Islet of Langerhans (tissue), 1 donor: Measurements from ENCODE around the gene HSD17B14.
A peak's percentile ranks its signal among the peaks of the same experiment; 100 is the strongest.

Source experiments
- FAIRE-seq: peaks from one replicate; lab custom pipeline; 2011; peaks lifted over from hg19 to GRCh38; lab: Jason Lieb, UNC

Gene HSD17B14

DNA sequence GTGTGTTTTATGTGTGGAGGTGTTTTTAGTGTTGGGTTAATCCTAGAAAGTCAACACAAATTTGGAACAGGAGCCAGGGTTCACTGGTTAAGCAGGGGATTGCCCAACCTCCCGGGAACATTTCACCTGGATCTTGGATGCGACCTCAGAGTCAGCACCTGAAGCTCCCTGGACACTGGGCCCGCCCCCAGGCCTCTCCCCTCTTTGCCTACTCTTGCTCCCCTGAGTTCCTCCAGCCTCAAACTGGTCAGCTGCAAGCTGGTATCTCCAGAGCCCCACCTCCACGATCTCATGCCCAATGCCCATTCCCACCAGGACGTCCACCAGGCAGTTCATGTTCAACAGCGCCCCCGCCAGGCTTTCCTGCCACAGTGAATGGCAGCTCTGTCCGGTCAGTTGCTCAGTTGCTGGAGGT lies 9.7 kb downstream of the HSD17B14 start:
- FAIRE-seq: no peak

DNA sequence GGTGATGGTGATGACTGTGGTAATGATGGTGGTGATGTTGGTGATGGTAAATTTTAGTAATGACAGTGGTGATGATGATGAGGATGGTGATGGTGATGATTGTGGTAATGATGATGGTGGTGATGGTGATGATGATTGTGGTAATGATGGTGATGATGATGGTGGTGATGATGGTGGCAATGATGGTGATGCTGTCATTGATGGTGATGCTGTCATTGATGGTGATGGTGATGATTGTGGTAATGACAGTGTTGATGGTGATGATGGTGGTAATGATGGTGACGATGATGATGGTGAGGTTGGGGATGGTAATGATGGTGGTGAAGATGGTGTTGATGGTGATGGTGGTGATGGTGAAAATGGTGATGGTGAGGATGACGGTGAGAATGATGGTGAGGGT lies 13.8 kb downstream of the HSD17B14 start:
- no peak for FAIRE-seq

DNA sequence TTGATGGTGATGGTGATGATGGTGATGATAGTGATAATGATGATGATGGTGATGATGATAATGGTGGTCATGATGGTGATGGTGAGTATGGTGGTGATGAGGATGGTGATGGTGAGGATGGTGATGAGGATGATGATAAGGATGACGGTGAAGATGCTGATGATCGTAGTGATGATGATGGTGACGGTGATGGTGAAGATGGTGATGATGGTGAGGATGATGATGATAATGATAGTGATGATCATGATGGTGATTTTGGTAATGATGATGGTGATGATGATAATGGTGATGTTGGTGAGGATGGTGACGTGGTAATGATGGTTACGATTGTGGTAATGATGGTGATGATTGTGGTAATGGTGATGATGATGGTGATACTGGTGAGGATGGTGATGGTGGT lies 14.7 kb downstream of the HSD17B14 start:
- no peak for FAIRE-seq

DNA sequence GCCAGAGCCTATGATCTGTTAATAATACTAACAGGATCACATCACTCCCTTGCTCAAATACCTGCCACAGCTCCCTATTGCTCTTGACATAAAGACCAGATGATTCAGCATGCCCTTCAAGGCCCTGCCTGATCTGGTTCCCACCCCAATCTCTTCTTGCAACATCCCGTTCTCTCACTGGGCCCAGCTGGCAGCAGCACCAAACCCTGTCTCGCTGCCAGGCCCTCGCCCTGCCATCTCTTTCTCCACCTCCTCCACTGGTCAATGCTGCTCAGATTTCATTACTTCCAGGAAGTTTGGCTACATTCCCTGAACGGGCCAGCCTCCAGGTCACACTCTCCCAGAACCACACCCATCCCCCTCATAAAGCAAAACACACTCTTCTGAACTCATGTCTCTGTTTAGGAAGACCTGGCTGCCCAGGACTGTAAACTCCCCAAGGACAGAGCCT lies 16.9 kb downstream of the HSD17B14 start:
- FAIRE-seq: no peak

DNA sequence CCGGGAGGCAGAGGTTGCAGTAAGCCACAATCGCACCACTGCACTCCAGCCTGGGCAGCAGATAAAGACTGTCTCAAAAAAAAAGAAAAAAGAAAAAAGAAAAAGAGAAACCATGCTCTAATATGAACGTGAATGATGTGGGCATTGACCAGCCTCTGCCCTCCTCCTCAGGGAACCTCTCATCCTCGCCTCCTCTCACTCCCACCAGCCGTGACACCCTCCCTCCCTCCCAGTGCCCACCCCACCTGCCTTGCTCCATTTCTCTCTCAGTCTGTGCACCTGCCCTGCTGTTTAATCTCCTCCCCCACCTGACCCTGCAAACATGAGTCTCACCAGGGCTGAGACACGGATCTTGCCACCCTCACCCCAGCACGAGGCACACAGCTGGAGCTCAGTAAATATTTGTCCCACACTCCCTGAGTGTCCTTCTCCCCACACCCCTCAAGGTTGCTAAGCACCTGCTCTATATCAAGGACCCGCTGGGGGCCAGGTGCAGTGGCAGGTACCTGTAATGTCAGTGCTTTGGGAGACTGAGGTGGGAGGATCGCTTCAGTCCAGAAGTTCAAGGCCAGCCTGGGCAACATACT lies 18.0 kb downstream of the HSD17B14 start:
- peak; percentile 91 for FAIRE-seq

DNA sequence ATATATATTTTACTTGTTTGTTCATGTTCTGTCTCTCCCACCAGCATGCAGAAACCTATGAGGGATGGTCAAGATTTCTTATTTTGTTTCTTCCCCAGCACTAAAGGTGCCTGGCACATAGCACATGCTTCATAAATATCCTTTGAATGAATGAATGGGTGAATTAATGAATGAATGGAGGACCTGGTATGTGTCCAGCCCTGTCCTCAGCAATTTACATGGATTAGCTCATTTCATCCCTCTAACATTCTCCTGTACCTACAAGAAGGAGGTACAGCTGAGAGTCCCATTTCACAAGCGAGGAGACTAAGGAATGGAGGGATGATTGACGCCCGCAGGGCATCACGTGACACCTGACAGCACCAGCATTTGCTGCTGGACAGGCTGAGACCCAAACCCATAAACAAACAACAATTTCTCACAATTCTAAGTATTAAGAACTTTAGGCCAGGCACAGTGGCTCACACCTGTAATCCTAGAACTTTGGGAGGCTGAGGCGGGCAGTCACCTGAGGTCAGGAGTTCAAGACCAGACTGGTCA lies 18.6 kb downstream of the HSD17B14 start:
- no peak for FAIRE-seq

DNA sequence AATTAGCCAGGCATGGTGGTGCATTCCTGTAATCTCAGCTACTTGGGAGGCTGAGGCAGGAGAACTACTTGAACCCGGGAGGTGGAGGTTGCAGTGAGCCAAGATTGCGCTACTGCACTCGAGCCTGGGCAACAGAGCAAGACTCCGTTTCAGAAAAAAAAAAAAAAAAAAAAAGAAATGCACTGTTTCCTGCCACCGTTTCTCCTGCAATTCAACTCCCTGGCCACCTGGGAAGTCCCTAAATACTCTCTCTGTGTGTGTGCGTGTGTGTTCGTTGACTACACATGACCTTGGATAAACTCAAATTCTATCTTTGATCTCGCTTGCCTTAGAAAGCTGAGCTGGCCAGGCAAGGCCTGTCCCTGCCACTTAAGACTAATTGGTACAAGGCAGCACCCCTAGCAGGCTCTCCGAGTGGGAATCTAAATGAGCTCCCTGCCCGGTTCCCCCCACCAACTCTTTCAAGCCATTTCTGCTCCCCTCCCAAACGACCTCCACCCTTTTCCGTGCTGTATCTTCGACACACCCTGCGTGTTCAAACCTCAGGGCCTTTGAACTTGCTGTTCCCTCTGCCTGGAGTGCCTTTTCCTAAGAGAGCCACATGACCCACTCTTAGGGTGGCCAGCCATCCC lies 20.3 kb downstream of the HSD17B14 start:
- peak; percentile 65 for FAIRE-seq

DNA sequence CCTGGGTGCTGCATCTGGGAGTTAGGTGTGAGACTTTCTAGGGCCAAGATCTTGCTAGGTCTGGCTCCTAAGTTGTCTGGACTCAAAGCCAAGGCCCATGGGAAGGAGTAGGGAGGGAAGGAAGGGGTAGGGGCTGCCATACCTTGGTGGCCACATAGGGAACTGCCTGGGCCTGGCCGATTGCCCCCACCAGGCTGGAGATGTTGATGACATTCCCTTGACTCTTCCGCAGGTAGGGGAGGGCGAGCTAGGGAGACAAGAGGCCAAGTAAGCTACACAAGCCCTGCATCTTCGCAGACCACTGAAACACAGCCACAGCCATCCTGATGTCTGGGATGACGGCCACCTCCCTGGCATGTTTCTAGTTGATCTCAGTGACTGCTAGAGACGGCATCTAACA lies 21.4 kb downstream of the HSD17B14 start:
- no peak for FAIRE-seq

DNA sequence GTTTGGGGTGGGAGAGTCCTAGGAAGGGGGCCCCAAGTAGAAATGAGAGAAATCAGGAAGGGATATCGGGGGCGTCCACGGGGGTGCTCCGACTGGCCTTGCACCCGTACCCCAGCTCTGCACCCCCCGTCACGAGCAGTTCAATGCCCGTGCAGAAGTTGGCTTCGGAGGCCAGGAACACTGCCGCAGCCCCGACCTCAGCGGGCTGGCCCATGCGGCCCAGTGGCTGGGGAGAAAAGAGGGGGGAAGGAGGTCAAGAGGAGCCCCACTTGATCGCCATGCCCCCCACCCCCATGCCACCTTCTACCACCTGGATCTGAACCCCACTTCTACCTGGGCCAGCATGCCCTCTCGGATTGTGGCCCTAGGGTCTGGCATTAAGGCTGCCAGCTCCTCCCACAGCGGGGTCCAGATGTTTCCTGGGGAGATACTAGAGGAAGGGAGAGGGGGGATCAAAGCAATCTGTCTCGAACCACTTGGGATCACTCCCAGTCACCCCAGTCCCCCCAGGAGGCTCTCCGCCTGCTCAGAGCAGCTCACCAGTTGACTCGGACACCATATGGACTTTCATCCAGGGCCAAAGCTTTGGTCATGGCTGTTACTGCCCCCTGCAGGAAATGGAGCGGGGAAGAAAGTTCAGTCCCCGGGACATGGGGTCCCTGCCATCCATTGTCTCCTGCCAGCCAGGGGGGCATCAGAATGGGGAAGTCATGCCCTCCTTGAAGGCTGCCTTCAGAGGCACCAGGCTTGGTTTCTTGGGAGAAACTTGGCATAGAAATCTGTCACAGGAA lies 23.0 kb downstream of the HSD17B14 start:
- FAIRE-seq: no peak

DNA sequence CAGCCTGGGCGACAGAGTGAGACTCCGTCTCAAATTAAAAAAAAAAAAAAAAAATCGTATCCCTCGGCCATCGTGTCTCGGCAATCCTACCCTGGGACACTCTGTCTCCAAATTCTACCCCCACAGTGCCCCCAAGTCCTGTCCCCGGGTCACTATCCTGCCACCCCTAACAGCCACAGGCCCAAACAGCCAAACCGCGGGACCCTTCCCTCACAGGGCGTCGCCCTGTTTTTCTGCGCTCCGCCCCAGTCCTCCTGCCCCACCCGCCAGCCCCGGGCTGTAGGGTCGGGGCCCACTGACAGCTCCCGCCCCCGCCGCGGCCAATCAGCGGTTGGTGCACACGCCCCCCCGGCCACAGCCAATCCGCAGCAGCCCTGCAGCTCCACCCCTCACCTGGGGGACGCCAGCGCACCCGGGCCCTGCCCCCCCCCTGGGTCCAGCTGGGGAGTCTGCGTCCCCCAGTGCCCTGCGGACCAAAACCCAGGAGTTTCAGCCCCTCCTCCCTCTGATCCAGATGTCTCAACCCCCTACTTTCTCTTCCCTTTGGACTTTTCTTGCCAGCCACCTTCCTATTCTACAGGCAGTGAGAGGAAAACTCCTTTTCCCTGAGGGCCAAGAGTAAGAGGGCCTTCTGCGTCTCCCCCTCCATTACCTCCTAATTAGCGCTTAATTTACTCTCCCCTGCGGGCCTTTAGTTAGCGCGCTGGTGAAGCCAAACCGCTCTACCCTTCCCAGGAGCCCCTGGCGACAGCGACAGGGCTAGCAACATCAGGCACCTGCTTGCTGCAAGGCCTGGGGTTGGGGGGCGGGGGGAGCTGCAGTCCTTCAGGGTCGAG lies 24.0 kb downstream of the HSD17B14 start:
- FAIRE-seq: no peak

DNA sequence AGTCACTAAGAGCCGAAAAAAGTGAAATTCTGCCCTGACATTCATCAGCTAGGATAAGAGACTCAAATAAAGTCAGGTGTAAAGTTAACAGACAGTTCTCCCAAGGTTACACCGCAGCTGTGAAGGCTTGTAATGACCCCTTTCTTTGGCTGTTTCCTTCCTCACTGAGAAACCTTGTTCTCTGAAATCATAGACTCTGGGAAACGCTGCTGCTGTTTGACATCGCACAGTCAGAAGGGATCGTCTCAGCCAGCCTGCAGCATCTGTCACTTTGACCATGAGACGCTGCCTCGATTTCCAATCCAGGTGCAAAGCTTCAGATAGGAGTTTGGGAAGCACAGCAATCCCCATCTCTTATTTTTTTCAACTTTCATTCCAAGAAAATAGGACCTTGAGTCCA lies 26.1 kb downstream of the HSD17B14 start:
- FAIRE-seq: no peak

DNA sequence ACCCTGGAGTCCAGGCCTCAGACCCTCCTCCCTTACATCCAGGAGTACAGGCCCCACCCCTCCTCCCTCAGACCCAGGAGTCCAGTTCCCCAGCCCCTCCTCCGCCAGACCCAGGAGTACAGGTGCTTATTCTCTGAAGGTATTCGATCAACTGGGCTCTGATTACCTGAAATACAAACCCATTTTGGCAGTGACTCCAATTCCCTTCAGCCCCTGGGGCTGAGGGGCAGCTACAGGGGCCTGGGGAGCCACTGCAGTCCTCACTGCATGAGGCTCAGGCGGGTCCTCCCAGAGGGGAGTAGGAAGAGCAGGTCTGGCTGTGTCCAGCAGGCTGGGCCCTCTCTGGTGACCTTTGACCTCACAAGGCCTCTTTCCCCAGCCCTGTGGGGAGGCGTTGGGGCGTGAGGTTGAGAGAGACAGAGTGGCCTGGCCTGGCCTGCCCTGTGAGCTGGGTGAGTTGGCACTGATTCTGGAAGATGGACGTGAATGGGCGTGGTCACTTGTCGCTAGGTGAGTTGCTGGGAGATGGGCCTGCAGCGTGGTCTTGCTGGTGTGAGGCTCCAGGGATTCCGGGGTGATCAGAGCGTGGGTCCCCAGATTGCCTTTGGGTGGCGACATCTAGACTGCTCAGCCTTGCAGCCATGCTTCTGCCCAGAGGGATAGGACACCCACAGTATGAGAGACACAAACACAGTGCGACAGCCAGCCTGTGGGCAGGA lies 28.5 kb downstream of the HSD17B14 start:
- FAIRE-seq: no peak

DNA sequence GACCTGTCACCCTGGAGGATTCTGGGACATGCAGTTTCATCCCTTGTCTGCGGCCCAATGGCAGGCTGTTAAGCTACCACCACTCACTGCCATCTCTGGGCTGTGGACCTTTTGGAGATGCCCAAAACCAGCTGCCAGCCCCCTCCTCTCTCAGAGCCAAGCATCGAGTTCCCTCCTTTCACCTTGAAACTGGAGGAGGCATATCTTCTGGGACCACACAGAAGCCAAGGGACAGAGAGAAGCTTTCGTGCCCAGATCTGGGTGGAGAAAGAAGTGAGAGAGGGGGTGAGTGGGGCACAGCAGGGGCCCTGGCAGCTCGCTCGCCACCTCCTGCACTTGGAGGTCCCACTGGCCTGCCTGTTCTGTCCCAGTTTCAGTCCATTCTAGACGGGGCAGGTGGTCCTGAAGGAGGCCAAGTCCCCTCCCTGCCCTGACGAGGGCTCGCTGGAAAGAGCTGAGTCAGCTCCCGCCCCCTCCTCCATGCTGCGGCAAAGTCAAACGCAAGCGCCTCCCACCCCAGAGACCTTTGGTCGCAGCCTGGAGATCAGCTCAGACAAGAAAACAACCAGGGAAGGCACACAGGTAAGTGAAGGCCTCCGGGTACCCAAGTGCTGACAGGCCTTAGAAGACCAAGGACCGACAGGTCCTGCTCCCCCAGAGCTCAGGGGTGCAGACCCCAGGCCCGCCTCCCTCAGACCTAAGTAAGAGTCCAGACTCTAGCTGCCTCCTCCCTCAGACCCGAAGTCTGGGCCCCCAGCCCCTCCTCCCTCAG lies 29.3 kb downstream of the HSD17B14 start:
- FAIRE-seq: no peak

DNA sequence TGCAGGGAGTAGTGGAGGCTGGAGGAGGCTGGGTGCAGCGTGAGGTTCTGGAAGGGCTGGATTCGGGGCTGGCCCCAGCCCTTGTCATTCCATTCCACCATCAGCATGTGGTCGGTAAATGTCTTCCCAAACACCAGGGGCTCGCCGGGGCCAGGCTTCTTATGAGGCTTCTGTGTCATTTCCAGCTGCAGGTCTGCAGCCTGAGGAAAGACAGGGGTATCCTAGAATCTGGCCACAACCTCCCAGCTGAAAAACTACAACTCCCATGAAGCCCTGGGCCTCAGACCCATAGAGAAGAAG lies 29.8 kb downstream of the HSD17B14 start:
- FAIRE-seq: no peak

DNA sequence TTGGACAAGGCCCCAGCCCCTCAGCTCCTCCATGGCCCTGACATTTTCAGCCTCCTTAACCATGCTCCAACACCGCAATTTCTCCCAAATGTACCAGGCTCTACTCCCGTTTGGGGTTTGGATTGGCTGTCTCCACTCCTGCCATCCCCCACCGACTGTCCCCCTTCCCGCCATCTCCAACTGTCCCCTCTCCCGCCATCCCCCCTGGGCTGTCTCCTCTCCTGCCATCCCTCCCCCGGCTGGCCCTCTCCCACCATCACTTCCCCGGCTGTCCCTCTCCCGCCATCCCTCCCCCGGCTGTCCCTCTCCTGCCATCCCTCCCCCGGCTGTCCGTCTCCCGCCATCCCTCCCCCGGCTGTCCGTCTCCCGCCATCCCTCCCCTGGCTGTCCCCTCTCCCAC lies 30.8 kb downstream of the HSD17B14 start:
- no peak for FAIRE-seq

DNA sequence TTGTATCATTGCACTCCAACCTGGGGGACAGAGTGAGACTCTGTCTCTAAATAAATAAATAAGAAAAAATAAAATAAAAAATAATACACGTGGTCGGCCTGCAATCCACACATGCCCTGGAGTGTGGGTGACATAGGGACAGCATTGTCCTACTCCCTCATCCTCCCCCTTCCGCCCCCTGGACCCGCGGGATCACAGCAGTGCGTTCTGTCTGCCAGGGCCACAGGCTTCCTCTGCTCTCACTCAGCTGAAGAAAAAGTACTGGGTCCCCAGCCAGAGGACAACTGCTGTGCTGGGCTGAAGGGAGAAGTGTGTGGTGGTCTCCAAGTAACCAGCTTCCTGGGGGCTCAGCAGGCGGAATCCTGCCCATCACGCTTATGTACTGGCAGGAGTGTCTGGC lies 31.8 kb downstream of the HSD17B14 start:
- FAIRE-seq: no peak

DNA sequence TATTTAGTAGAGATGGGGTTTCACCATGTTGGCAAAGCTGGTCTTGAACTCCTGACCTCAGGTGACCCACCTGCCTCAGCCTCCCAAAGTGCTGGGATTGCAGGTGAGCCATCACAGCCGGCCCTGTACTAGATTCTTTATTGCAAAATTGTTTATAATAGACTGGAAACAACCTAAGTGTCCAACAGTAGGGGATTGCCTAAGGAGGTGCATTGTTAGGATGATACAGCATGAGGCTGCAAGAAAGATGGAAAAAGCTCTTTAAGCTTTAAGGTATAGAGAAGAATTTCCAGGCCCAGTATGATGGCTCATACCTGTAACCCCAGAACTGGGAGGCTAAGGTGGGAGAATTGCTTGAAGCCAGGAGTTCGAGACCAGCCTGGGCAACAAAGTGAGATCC lies 33.7 kb downstream of the HSD17B14 start:
- FAIRE-seq: no peak

DNA sequence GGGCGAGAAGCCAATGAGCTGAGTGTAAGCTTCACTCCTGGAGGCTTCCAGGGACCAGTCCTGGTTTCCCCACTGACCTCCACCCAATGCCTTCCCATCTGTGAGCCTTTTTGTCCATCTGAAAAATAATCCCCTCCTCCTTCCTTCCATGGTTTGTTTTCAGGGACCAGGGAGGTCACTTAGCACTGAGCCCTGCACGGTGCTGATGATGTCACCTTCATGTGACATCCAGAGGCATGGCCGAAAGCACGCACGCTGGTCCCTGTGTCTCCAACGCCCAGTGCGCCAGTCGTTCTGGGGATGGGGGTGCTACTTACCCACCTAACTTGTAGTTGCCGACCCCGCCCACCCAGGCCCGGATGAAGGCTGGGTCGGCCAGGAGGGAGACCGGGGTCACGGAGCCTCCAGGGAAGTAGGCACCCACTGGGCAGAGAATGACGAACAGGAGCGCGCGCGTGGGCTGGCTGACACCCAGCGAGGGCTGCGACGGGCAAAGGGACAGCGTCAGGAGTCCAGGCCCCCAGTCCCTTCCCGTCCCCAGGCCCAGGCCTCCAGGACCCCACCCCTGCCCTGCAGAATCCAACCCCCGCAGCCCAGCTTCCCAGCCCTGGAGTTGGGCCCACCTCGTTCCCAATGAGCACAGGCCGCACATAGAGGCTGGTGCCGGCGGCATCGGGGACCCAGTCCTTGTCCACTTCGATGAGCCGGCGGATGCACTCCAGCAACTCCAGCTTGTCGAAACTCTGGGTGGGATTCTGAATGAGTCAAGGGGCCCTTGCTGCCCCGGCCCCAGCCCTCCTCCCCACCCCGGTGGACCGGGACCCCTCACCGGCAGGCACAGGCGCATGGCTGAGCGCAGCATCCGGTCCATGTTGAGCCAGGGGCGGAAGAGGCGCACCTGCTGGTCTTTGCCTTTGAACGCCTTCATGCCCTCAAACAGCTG lies 36.7 kb downstream of the HSD17B14 start:
- FAIRE-seq: no peak

DNA sequence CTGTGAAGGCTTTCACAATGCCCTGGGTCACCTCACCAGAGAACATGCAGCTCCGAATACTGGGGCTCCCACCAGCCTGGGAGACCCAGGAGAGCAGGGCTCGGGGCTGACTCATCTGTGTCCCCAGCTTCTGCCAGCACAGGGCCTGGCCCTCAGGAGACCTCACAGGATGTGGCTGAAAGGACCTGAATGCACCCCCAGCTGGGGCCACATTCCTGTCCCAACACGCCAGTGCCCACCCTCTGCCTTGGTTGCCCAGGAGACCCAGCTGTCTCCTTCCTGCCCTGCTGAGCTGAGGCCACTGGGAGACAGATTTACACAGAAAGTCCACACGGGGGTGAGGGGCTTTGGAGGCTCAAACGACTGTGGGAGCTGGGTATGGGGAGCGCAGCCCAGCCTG lies 37.4 kb downstream of the HSD17B14 start:
- FAIRE-seq: no peak

DNA sequence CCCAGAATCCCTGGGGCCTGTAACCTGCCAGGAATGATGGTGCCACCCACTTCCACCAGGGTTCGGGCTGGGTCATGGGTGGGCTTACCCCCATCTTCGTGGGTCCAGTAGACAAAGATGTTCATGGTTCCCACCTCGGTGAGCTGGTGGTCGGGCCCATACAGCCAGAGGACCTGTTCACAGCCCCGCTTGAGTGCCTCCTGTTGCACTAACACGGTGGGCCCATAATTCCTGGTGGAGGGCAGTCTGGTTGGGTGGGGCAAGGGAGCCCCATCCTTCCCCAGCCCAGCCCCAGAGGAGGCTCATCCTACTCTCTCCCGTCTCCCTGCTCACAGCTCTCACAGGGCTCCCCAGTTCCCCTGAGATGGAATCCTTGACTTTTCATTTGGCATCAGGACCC lies 39.2 kb downstream of the HSD17B14 start:
- no peak for FAIRE-seq
